GM06990 (cell line): ENCODE data around the gene PIR.

ENCODE experiments used
- DNase-seq: peaks from one replicate; pipeline ENCODE4 v3.0.0-alpha.2; 2011; ENCODE audit not compliant: insufficient read length; ENCODE audit errors: extremely low read depth
- H3K27me3 ChIP-seq: replicated peaks from 2 replicates; pipeline ENCODE4 v1.6.0; 2011; ENCODE audit warnings: low read length; ENCODE audit not compliant: control insufficient read depth, insufficient read depth
- H3K36me3 ChIP-seq: 2 replicates; pipeline ENCODE4 v1.5.1; 2011; ENCODE audit warnings: low read length; ENCODE audit not compliant: control insufficient read depth, insufficient read depth
- H3K4me3 ChIP-seq: replicated peaks from 2 replicates; pipeline ENCODE4 v1.5.1; 2011; ENCODE audit warnings: low read depth, mild to moderate bottlenecking, control low read depth, low read length
- TF ChIP-seq, protein P1 (sequence below): IDR thresholded peaks from 2 replicates; pipeline ENCODE4 v1.5.1; 2011; ENCODE audit warnings: low read length, control low read depth, mild to moderate bottlenecking, inconsistent platforms; ENCODE audit not compliant: insufficient read depth, poor library complexity, severe bottlenecking

Gene PIR

GRCh38 chrX:15404401-15405096 is 88.6 kb downstream of the PIR start:
- Histone ChIP-seq H3K36me3 (no peaks in the 10 kb centered on the region), H3K4me3 (no peak overlapping the region), H3K27me3 (no peaks in the 10 kb centered on the region)
- no peak for DNase-seq
- TF ChIP-seq, protein P1, sequence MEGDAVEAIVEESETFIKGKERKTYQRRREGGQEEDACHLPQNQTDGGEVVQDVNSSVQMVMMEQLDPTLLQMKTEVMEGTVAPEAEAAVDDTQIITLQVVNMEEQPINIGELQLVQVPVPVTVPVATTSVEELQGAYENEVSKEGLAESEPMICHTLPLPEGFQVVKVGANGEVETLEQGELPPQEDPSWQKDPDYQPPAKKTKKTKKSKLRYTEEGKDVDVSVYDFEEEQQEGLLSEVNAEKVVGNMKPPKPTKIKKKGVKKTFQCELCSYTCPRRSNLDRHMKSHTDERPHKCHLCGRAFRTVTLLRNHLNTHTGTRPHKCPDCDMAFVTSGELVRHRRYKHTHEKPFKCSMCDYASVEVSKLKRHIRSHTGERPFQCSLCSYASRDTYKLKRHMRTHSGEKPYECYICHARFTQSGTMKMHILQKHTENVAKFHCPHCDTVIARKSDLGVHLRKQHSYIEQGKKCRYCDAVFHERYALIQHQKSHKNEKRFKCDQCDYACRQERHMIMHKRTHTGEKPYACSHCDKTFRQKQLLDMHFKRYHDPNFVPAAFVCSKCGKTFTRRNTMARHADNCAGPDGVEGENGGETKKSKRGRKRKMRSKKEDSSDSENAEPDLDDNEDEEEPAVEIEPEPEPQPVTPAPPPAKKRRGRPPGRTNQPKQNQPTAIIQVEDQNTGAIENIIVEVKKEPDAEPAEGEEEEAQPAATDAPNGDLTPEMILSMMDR: no peak

- Histone ChIP-seq H3K27me3 (no peaks in the 10 kb centered on the region), H3K36me3 (no peaks in the 10 kb centered on the region), H3K4me3 (no peak overlapping the region)
- no peak for DNase-seq
- TF ChIP-seq, protein P1: no peak
These were observed 91.8 kb downstream of the PIR start for GRCh38 chrX:15401378-15401777.

DNA sequence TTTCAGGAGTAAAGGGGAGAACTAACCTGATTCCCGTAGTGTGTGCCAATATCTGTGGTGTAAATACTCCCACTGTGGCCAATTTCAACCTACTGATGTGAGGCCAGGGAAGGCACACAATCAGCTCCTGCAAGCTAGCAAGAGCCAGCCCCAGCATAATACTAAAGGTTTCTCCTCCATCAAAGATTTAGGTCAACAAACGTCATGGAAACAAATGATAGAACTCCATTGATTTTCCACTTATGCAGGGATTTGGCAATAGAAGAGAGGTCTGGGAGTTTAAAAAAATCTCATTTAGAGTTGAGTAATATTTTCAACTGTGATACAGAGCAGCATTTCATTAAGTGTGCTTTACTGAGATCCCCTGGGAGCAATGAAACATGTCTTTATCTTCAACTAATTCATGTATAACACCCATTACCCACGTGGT is 93.2 kb downstream of the PIR start:
- Histone ChIP-seq H3K4me3 (no peak overlapping the region), H3K36me3 (no peaks in the 10 kb centered on the region), H3K27me3 (no peaks in the 10 kb centered on the region)
- TF ChIP-seq, protein P1: no peak
- DNase-seq: no peak

DNA sequence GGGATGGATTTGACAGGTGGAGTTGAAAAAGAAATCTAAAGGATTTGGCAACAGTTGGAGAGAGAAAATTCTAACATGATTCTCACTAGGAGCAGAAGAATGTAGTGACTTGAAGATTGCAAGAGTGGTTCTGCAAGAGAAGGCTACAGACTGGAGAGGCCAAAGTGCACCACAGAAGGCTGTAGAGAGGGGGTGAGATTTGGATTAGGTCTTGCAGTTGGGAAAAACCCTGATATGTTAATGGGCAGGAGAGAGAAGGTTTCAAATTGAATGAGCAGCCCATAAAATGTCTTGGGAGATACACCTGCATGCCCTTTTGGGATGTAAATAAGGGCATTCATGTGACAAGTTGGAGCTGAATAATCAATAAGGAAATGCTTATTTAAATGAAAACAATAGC is 94.3 kb downstream of the PIR start:
- DNase-seq: no peak
- TF ChIP-seq, protein P1: no peak
- Histone ChIP-seq H3K36me3 (no peaks in the 10 kb centered on the region), H3K27me3 (no peaks in the 10 kb centered on the region), H3K4me3 (no peak overlapping the region)

DNA sequence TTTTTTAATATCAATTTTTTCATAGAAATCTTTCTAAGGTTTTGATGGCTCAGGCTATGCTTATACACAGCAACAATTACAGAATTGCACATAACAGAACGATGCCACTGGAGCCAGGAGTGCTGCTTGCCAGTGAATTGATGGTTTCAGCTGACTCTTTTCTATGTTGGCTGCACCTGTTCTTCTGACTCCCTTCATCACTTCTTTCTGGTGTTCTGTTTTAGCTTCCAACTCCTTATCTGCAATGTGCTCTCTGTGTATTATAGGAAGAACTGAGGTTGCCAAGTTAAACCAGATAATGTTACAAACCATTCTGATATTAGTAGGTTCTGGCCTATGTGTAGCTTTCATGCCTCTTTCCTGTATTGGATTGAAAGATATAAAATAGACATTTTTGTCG is 97.3 kb downstream of the PIR start:
- Histone ChIP-seq H3K27me3 (no peaks in the 10 kb centered on the region), H3K36me3 (no peaks in the 10 kb centered on the region), H3K4me3 (no peak overlapping the region)
- TF ChIP-seq, protein P1: no peak
- DNase-seq: no peak

- Histone ChIP-seq H3K27me3 (no peaks in the 10 kb centered on the region), H3K4me3 (no peak overlapping the region), H3K36me3 (no peaks in the 10 kb centered on the region)
- no peak for DNase-seq
- TF ChIP-seq, protein P1: no peak
These were observed 101.3 kb downstream of the PIR start for GRCh38 chrX:15391850-15392249.
